ENCODE results near the gene AGPAT3. TPM values are rescaled to one million over a fixed set of nuclear protein-coding genes. Genes with fewer than 3 reads are reported as not detected.

The AGPAT3 gene
- total RNA-seq, 1 experiment from 2014 or later: 13.0 TPM

- Histone ChIP-seq H3K23ac (ENCODE audit: insufficient read length, low read depth, low read length) (no peak overlapping the region), H4K91ac (ENCODE audit: insufficient read length, low read depth, low read length) (no peak overlapping the region), H3K4me2 (ENCODE audit: insufficient read depth, insufficient read length, low read length) (no peak overlapping the region), H3K27me3 (ENCODE audit: insufficient read depth, low read length) (no peaks in the 10 kb centered on the region), H2BK120ac (ENCODE audit: low read depth, low read length, poor library complexity, severe bottlenecking) (no peak overlapping the region), H3K23me2 (ENCODE audit: insufficient read length, low read depth, low read length, poor library complexity, severe bottlenecking) (peaks cover 3% of the 10 kb centered on the region), H4K8ac (replicated peaks; ENCODE audit: insufficient read length, low read depth, low read length) (no peak overlapping the region), H4K20me1 (ENCODE audit: control insufficient read depth, insufficient read depth, insufficient read length) (no peaks in the 10 kb centered on the region), H3K9ac (ENCODE audit: extremely low read depth, insufficient read length, low read length) (no peak overlapping the region), H3K79me2 (ENCODE audit: insufficient read depth, low read length) (no peaks in the 10 kb centered on the region), H2BK12ac (ENCODE audit: insufficient read length, low read depth, low read length) (no peak overlapping the region), H3K56ac (ENCODE audit: insufficient read length, low read depth, low read length) (no peak overlapping the region), H3T11ph (ENCODE audit: low read length) (no peak overlapping the region), H4K5ac (ENCODE audit: insufficient read length, low read depth, low read length) (no peak overlapping the region), H3K27ac (ENCODE audit: insufficient read length, low read depth, low read length) (no peak overlapping the region), H3K18ac (ENCODE audit: insufficient read length, low read depth, low read length) (no peak overlapping the region), H3K4ac (ENCODE audit: low read depth, low read length) (no peak overlapping the region), H2AK5ac (ENCODE audit: insufficient read length, low read length) (no peak overlapping the region), H3K4me1 (ENCODE audit: insufficient read depth, low read length) (no peaks in the 10 kb centered on the region; the same call in 1 of the 2 replicates), H3K14ac (ENCODE audit: insufficient read depth, low read length) (no peak overlapping the region), H2BK15ac (ENCODE audit: low read depth, low read length) (no peak overlapping the region), H2BK5ac (ENCODE audit: insufficient read length, low read length) (no peak overlapping the region), H3K9me3 (ENCODE audit: control insufficient read depth, low read depth, low read length) (no peaks in the 10 kb centered on the region), H2BK20ac (ENCODE audit: low read depth, low read length, poor library complexity, severe bottlenecking) (no peak overlapping the region), H2AFZ (ENCODE audit: low read length) (no peak overlapping the region), H3K79me1 (ENCODE audit: insufficient read depth, low read depth, low read length, poor library complexity, severe bottlenecking) (no peaks in the 10 kb centered on the region)
- TF ChIP-seq, protein P1, sequence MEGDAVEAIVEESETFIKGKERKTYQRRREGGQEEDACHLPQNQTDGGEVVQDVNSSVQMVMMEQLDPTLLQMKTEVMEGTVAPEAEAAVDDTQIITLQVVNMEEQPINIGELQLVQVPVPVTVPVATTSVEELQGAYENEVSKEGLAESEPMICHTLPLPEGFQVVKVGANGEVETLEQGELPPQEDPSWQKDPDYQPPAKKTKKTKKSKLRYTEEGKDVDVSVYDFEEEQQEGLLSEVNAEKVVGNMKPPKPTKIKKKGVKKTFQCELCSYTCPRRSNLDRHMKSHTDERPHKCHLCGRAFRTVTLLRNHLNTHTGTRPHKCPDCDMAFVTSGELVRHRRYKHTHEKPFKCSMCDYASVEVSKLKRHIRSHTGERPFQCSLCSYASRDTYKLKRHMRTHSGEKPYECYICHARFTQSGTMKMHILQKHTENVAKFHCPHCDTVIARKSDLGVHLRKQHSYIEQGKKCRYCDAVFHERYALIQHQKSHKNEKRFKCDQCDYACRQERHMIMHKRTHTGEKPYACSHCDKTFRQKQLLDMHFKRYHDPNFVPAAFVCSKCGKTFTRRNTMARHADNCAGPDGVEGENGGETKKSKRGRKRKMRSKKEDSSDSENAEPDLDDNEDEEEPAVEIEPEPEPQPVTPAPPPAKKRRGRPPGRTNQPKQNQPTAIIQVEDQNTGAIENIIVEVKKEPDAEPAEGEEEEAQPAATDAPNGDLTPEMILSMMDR (conservative IDR thresholded peaks at IDR 0.05): no peak
- no peaks in the 10 kb centered on the region for H3K9me3 Mint-ChIP-seq
- no CpG with 5 or more reads among the region's 17 CpGs for WGBS (ENCODE audit: extremely low coverage, insufficient read length, low lambda C conversion rate)
- DNase-seq: no peak
- H3K4me1 Mint-ChIP-seq: peaks cover 20 to 24% of the 10 kb centered on the region in 2 experiments
- H3K27me3 Mint-ChIP-seq (ENCODE audit: low read depth): no peaks in the 10 kb centered on the region
- no peak overlapping the region for H3K4me3 Mint-ChIP-seq
- no peaks in the 10 kb centered on the region for H3K36me3 Mint-ChIP-seq (ENCODE audit: insufficient read depth in 1 of 3, low read depth in 3 of 3)
- H3K27ac Mint-ChIP-seq: no peak overlapping the region; a peak in 1 of 7 replicates
These were observed 118.4 kb downstream of the AGPAT3 start for GRCh38 chr21:43983390-43983789.
